KMS-11 (cell line): ENCODE data around the gene TBC1D1.

Source experiments
- H2AFZ ChIP-seq: fragments of 200-600 bp; sonication (generic); 2 replicates; pipeline ENCODE4 v1.6.1; 2016; ENCODE audit warnings: antibody characterized with exemption, mixed run types, low read depth
- H3K27ac ChIP-seq: fragments of 200-600 bp; sonication (generic); 2 replicates; pipeline ENCODE4 v1.6.1; 2016; ENCODE audit warnings: mild to moderate bottlenecking, mixed run types
- H3K27me3 ChIP-seq: fragments of 200-600 bp; sonication (generic); 2 replicates; pipeline ENCODE4 v1.6.1; 2017; ENCODE audit warnings: mild to moderate bottlenecking, low read depth, mixed run types, moderate library complexity; ENCODE audit not compliant: insufficient read depth
- H3K36me3 ChIP-seq: fragments of 200-600 bp; sonication (generic); 2 replicates; pipeline ENCODE4 v1.6.1; 2017; ENCODE audit warnings: mild to moderate bottlenecking, mixed run types; ENCODE audit not compliant: insufficient read depth
- H3K4me1 ChIP-seq: fragments of 200-600 bp; sonication (generic); 2 replicates; pipeline ENCODE4 v1.6.1; 2016; ENCODE audit warnings: mild to moderate bottlenecking, low read depth, mixed run types; ENCODE audit not compliant: poor library complexity, severe bottlenecking
- H3K4me2 ChIP-seq: fragments of 200-600 bp; sonication (generic); 2 replicates; pipeline ENCODE4 v1.7.0; 2016; ENCODE audit warnings: mild to moderate bottlenecking, mixed run types
- H3K4me3 ChIP-seq: fragments of 200-600 bp; sonication (generic); IDR thresholded peaks from 2 replicates; pipeline ENCODE4 v1.6.1; 2017; ENCODE audit warnings: low read depth, low read length, mixed read lengths; ENCODE audit not compliant: insufficient read depth
- H3K79me2 ChIP-seq: fragments of 200-600 bp; sonication (generic); 2 replicates; pipeline ENCODE4 v1.6.1; 2016; ENCODE audit warnings: low read depth, mixed run types; ENCODE audit not compliant: insufficient read depth
- H3K9ac ChIP-seq: fragments of 200-600 bp; sonication (generic); 2 replicates; pipeline ENCODE4 v1.6.1; 2016; ENCODE audit warnings: mild to moderate bottlenecking, mixed run types
- H4K20me1 ChIP-seq: fragments of 200-600 bp; sonication (generic); 2 replicates; pipeline ENCODE4 v1.6.1; 2016; ENCODE audit warnings: mild to moderate bottlenecking, mixed run types; ENCODE audit not compliant: insufficient read depth
- CTCF ChIP-seq: fragments of 200-600 bp; sonication (generic); conservative IDR thresholded peaks from 2 replicates; pipeline ENCODE4 v1.6.1; 2017; ENCODE audit warnings: low read depth, mild to moderate bottlenecking, antibody characterized with exemption, low read length, moderate library complexity, mixed read lengths

TBC1D1 gene

GRCh38 chr4:37964734-37965457 lies 74.0 kb downstream of the TBC1D1 start:
- no peak overlapping the region for H3K4me2 ChIP-seq

GRCh38 chr4:37966044-37966443 lies 75.2 kb downstream of the TBC1D1 start:
- Histone ChIP-seq H3K27ac (no peak overlapping the region), H2AFZ (no peak overlapping the region), H4K20me1 (no peaks in the 10 kb centered on the region), H3K79me2 (no peaks in the 10 kb centered on the region), H3K4me1 (peaks cover 13% of the 10 kb centered on the region), H3K4me2 (no peak overlapping the region), H3K27me3 (no peaks in the 10 kb centered on the region), H3K4me3 (no peak overlapping the region), H3K9ac (no peak overlapping the region), H3K36me3 (no peaks in the 10 kb centered on the region)
- TF ChIP-seq CTCF, result no peak

More at GRCh38 chr4:37964734-37965457, 74.0 kb downstream of the TBC1D1 start:
- Histone ChIP-seq H3K9ac (no peak overlapping the region), H3K4me3 (no peak overlapping the region), H3K36me3 (no peaks in the 10 kb centered on the region), H4K20me1 (no peaks in the 10 kb centered on the region), H3K27me3 (no peaks in the 10 kb centered on the region), H3K27ac (no peak overlapping the region), H2AFZ (no peak overlapping the region), H3K4me1 (peaks cover 7% of the 10 kb centered on the region), H3K79me2 (no peaks in the 10 kb centered on the region)
- no peak for TF ChIP-seq CTCF

- H3K36me3 ChIP-seq, result no peaks in the 10 kb centered on the region
- no peak overlapping the region for H3K27ac ChIP-seq
- H2AFZ ChIP-seq, result no peak overlapping the region
- TF ChIP-seq CTCF, result no peak
- no peak overlapping the region for H3K9ac ChIP-seq
- no peaks in the 10 kb centered on the region for H3K79me2 ChIP-seq
- no peaks in the 10 kb centered on the region for H4K20me1 ChIP-seq
- H3K4me2 ChIP-seq, result no peak overlapping the region
- no peaks in the 10 kb centered on the region for H3K27me3 ChIP-seq
- H3K4me1 ChIP-seq, result peaks cover 13% of the 10 kb centered on the region
- no peak overlapping the region for H3K4me3 ChIP-seq
These were observed 76.9 kb downstream of the TBC1D1 start for GRCh38 chr4:37967736-37968135.

GRCh38 chr4:37968747-37969146 lies 77.9 kb downstream of the TBC1D1 start:
- Histone ChIP-seq H3K79me2 (no peaks in the 10 kb centered on the region), H3K4me3 (no peak overlapping the region), H3K27me3 (no peaks in the 10 kb centered on the region), H2AFZ (no peak overlapping the region), H3K27ac (no peak overlapping the region), H3K4me2 (no peak overlapping the region), H3K9ac (no peak overlapping the region), H3K4me1 (peaks cover 13% of the 10 kb centered on the region), H3K36me3 (no peaks in the 10 kb centered on the region), H4K20me1 (no peaks in the 10 kb centered on the region)
- no peak for TF ChIP-seq CTCF
